HFFc6 (cell line): ENCODE measurements around the gene MBD5. TPM values are rescaled to one million over a fixed set of nuclear protein-coding genes. Genes with fewer than 3 reads are reported as not detected.
A peak's percentile ranks its signal among the peaks of the same experiment; 100 is the strongest.

ENCODE experiments used
- DNase-seq: peaks from one replicate; pipeline ENCODE4 v3.0.0-alpha.2; 2018
- H3K27ac Mint-ChIP-seq: 2 replicates; pipeline ENCODE4 v1.8.0; 2020; ENCODE audit warnings: mild to moderate bottlenecking, mixed read lengths
- H3K27me3 Mint-ChIP-seq: 2 replicates; pipeline ENCODE4 v1.8.0; 2021; ENCODE audit warnings: mild to moderate bottlenecking, moderate library complexity, mixed read lengths; ENCODE audit not compliant: insufficient read depth
- H3K36me3 Mint-ChIP-seq: 2 replicates; pipeline ENCODE4 v1.8.0; 2021; ENCODE audit warnings: low read depth, mixed read lengths
- H3K4me1 Mint-ChIP-seq: 2 replicates; pipeline ENCODE4 v1.8.0; 2020; ENCODE audit warnings: low read depth, mixed read lengths
- H3K4me3 Mint-ChIP-seq: 2 replicates; pipeline ENCODE4 v1.8.0; 2020; ENCODE audit warnings: mild to moderate bottlenecking, moderate library complexity, mixed read lengths
- H3K9me3 Mint-ChIP-seq: 2 replicates; pipeline ENCODE4 v1.8.0; 2020; ENCODE audit warnings: mild to moderate bottlenecking, mixed read lengths
- total RNA-seq, 6 experiments: library from RNA; stranded (reverse); fragmentation: NEBNext Ultra II Directional; extraction: Animal tissue kit (Norgen Biotek cat#: 25700); gene quantifications; 2 replicates in 1 of 6; 3 replicates in 5 of 6; pipeline ENCODE4 v1.2.3, GENCODE V29; 2021
- TF ChIP-seq, protein P1 (sequence below): fragments of 200-600 bp; sonication (generic); IDR thresholded peaks from 2 replicates; pipeline ENCODE4 v1.5.0; 2021; ENCODE audit warnings: antibody characterized with exemption, mild to moderate bottlenecking

Gene MBD5
- total RNA-seq, 6 experiments from 2014 or later = 29.1 to 41.0 (median 35.0) TPM

DNA sequence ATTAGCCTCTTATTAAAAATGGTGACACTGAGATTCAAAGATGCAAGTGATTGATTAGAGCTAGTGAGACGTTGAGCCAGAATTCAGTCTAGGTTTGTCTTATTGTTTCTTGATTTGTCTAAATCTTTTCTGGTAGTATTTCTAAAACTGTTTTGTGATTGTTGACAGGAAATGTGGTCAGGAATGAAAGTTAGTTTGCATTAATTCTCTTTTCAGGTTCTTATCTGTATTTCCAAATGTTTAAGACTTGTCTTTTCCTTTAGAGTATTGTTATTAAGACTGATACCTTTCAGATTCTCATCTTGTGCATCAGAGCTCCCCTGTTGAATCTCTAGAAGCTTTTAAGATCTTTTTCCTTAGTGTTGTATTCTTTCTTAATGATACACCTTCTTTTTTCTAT lies 89.3 kb downstream of the MBD5 start:
- DNase-seq = no peak
- Mint-ChIP-seq H3K9me3 (no peaks in the 10 kb centered on the region), H3K27me3 (no peaks in the 10 kb centered on the region), H3K4me1 (peaks cover 44% of the 10 kb centered on the region), H3K36me3 (0 out of 2 replicates have a peak, but pooled peaks cover 5% of the 10 kb centered on the region), H3K27ac (no peak overlapping the region), H3K4me3 (no peak overlapping the region)
- TF ChIP-seq, protein P1, sequence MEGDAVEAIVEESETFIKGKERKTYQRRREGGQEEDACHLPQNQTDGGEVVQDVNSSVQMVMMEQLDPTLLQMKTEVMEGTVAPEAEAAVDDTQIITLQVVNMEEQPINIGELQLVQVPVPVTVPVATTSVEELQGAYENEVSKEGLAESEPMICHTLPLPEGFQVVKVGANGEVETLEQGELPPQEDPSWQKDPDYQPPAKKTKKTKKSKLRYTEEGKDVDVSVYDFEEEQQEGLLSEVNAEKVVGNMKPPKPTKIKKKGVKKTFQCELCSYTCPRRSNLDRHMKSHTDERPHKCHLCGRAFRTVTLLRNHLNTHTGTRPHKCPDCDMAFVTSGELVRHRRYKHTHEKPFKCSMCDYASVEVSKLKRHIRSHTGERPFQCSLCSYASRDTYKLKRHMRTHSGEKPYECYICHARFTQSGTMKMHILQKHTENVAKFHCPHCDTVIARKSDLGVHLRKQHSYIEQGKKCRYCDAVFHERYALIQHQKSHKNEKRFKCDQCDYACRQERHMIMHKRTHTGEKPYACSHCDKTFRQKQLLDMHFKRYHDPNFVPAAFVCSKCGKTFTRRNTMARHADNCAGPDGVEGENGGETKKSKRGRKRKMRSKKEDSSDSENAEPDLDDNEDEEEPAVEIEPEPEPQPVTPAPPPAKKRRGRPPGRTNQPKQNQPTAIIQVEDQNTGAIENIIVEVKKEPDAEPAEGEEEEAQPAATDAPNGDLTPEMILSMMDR = no peak

DNA sequence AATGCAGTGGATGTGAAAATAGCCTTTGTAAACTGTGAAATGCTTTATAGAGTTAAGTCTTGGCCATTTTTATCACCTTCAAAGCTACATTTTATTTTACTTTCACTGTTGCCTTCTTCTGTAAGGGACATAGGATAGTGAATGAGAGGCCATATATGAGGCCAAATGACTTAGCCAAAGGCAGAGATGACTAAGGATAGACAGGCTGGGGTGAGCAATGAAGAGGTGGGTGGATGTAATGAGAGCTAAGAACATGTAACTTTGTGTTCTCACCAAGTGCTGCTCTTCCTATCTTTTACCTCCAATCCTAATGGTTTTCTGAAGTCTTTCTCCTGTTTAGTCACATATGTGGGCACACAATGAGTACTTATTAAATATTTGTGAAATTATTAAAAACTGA lies 101.9 kb downstream of the MBD5 start:
- Mint-ChIP-seq H3K4me1 (peaks cover 15% of the 10 kb centered on the region), H3K9me3 (no peaks in the 10 kb centered on the region)

DNA sequence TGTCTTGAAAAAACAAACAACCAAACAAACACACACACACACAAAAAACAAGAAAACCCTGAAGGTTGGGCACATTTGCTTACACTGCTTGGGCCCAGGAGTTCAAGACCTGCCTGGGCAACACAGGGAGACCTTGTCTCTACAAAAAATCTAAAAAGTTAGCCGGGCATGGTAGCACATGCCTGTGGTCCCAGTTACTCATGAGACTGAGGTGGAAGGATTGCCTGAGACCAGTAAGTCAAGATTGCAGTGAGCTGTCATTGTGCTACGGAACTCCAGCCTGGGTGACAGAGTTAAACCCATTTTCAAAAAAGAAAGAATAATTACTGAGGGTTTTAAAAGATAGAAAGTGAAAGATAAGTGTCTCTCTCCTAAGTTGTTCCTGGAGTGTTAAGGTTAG lies 103.4 kb downstream of the MBD5 start:
- no peak overlapping the region for H3K4me3 Mint-ChIP-seq
- peak; percentile 7 for DNase-seq
- no peaks in the 10 kb centered on the region for H3K9me3 Mint-ChIP-seq
- TF ChIP-seq, protein P1 = no peak
- H3K27ac Mint-ChIP-seq = peak overlapping the region; percentile 36; the same call in 1 of the 2 replicates
- no peaks in the 10 kb centered on the region for H3K27me3 Mint-ChIP-seq
- H3K36me3 Mint-ChIP-seq = peaks cover 11% of the 10 kb centered on the region; the same call in 1 of the 2 replicates
- H3K4me1 Mint-ChIP-seq = peaks cover 15% of the 10 kb centered on the region

More for the DNA sequence above, 101.9 kb downstream of the MBD5 start:
- Mint-ChIP-seq H3K27me3 (no peaks in the 10 kb centered on the region), H3K36me3 (peaks cover 20% of the 10 kb centered on the region), H3K4me3 (no peak overlapping the region), H3K27ac (no peak overlapping the region; the same call in 1 of the 2 replicates)
- TF ChIP-seq, protein P1 = no peak
- DNase-seq = peak; percentile 21

DNA sequence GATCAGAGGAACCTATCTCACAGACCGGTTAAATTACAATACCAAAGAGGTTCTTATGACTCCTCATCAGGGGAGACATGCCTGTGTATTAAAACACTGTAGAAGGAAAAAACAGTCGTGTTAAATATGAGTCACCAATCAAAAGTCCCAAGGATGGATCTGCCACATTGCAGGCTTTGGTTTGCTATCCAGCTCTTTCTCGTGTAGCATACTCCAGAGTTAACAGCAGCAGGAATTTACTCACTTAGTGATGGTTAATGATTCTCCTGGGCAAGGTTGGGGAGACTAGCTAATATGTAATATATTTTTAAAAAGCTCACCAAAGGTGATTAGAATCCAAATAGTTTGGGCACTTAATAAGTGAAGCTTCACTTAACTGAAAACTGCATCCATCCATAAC lies 109.7 kb downstream of the MBD5 start:
- DNase-seq = peak; percentile 20
- H3K27ac Mint-ChIP-seq = no peak overlapping the region
- TF ChIP-seq, protein P1 = no peak
- H3K4me3 Mint-ChIP-seq = no peak overlapping the region
- peaks cover 34% of the 10 kb centered on the region for H3K4me1 Mint-ChIP-seq
- H3K36me3 Mint-ChIP-seq = peaks cover 7% of the 10 kb centered on the region; the same call in 1 of the 2 replicates
- no peaks in the 10 kb centered on the region for H3K27me3 Mint-ChIP-seq
- H3K9me3 Mint-ChIP-seq = no peaks in the 10 kb centered on the region

DNA sequence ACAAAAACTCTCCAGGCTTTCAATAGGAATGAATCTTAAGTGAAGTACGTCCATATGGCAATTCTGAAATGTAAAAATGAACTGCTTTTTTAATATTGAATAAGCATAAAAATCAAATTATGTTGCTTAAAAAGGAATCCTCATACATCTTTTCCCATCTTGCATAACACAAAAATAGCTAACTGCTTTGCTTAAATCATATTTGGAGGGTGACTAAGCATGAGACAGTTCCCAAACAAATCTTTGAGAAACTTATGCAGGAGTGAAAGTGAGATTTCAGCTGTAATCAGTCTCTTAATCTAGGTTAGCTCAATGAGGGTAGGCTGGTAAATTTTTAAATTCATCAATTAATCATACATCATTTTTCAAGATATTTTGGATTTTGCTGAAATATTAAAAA lies 111.5 kb downstream of the MBD5 start:
- TF ChIP-seq, protein P1 = no peak

More for the DNA sequence above, 111.5 kb downstream of the MBD5 start:
- H3K4me3 Mint-ChIP-seq = peak overlapping the region; percentile 31
- no peaks in the 10 kb centered on the region for H3K27me3 Mint-ChIP-seq
- H3K4me1 Mint-ChIP-seq = peaks cover 42% of the 10 kb centered on the region
- no peaks in the 10 kb centered on the region for H3K9me3 Mint-ChIP-seq
- peaks cover 8% of the 10 kb centered on the region; the same call in 1 of the 2 replicates for H3K36me3 Mint-ChIP-seq
- DNase-seq = peak; percentile 31
- H3K27ac Mint-ChIP-seq = peak overlapping the region; percentile 60
